IMR-90 (cell line): Measurements from ENCODE around the gene KRTAP12-4. TPM values are rescaled to one million over a fixed set of nuclear protein-coding genes. Genes with fewer than 3 reads are reported as not detected.

Experiments
- ATAC-seq: fragments of 200-7000 bp; cut with Tn5 transposase; 2 replicates; pipeline ENCODE4 v1.9.1; 2020; ENCODE audit warnings: low read depth, mild to moderate bottlenecking, moderate library complexity
- BruUV-seq: library from RNA; stranded (reverse); fragments of 400-500 nt; replicated peaks from 2 replicates; lab custom pipeline; 2021; lab: Mats Ljungman, UMichigan
- CTCF ChIA-PET: fragments of 300-600 bp; formaldehyde crosslinking; extraction: SDS; loops from one replicate; lab custom pipeline; 2021; ENCODE audit warnings: antibody characterized with exemption; lab: Yijun Ruan, JAX
- POLR2A ChIA-PET: fragments of 300-600 bp; sonication (Branson Sonifier 250); formaldehyde crosslinking; loops from one replicate; lab custom pipeline; 2022; ENCODE audit warnings: antibody characterized with exemption; ENCODE audit not compliant: unreplicated experiment; lab: Charles Lee
- DNase-seq: peaks from one replicate; pipeline ENCODE4 v3.0.0; 2013
- H2AFZ ChIP-seq: replicated peaks from 2 replicates; pipeline ENCODE3; 2013; ENCODE audit warnings: low read length, mild to moderate bottlenecking; ENCODE audit not compliant: poor library complexity
- H2AK5ac ChIP-seq: 2 replicates; pipeline ENCODE4 v1.6.1; 2013; ENCODE audit warnings: low read depth, low read length, inconsistent platforms
- H2AK9ac ChIP-seq: replicated peaks from 2 replicates; pipeline ENCODE3; 2013; ENCODE audit warnings: mild to moderate bottlenecking, low read depth, low read length, moderate library complexity; ENCODE audit not compliant: poor library complexity
- H2BK120ac ChIP-seq: 2 replicates; pipeline ENCODE4 v1.6.1; 2013; ENCODE audit warnings: low read depth, low read length, inconsistent platforms
- H2BK15ac ChIP-seq: 3 replicates; pipeline ENCODE4 v1.6.1; 2013; ENCODE audit warnings: low read depth, low read length, inconsistent platforms
- H2BK20ac ChIP-seq: 2 replicates; pipeline ENCODE4 v1.6.1; 2013; ENCODE audit warnings: low read depth, mild to moderate bottlenecking, inconsistent platforms, low read length, moderate library complexity
- H2BK5ac ChIP-seq: 2 replicates; pipeline ENCODE4 v1.6.1; 2013; ENCODE audit warnings: mild to moderate bottlenecking, low read depth, low read length, inconsistent platforms; ENCODE audit not compliant: poor library complexity, severe bottlenecking
- H3K14ac ChIP-seq: replicated peaks from 2 replicates; pipeline ENCODE4 v1.6.1; 2013; ENCODE audit warnings: low read depth, low read length, inconsistent platforms
- H3K18ac ChIP-seq: 2 replicates; pipeline ENCODE4 v1.6.1; 2013; ENCODE audit warnings: low read depth, low read length, control low read depth
- H3K23ac ChIP-seq: 2 replicates; pipeline ENCODE4 v1.6.1; 2013; ENCODE audit warnings: low read depth, low read length, inconsistent platforms
- H3K27ac ChIP-seq: 2 replicates; pipeline ENCODE4 v1.5.1; 2013; ENCODE audit warnings: mild to moderate bottlenecking, control low read depth, low read length; ENCODE audit not compliant: insufficient read depth
- H3K27me3 ChIP-seq: 2 replicates; pipeline ENCODE4 v1.6.1; 2013; ENCODE audit warnings: low read length; ENCODE audit not compliant: control insufficient read depth, insufficient read depth
- H3K36me3 ChIP-seq: 2 replicates; pipeline ENCODE4 v1.6.1; 2013; ENCODE audit warnings: low read length, mixed read lengths; ENCODE audit not compliant: control insufficient read depth, insufficient read depth
- H3K4ac ChIP-seq: 2 replicates; pipeline ENCODE4 v1.6.1; 2013; ENCODE audit warnings: low read depth, low read length, inconsistent platforms
- H3K4me1 ChIP-seq: 2 replicates; pipeline ENCODE4 v1.6.1; 2013; ENCODE audit warnings: low read length, mixed read lengths; ENCODE audit not compliant: control insufficient read depth, insufficient read depth
- H3K4me2 ChIP-seq: 2 replicates; pipeline ENCODE4 v1.6.1; 2013; ENCODE audit warnings: low read depth, mild to moderate bottlenecking, control low read depth, low read length, moderate library complexity
- H3K4me3 ChIP-seq: 2 replicates; pipeline ENCODE4 v1.5.1; 2013; ENCODE audit warnings: low read depth, mild to moderate bottlenecking, control low read depth, low read length, moderate library complexity; ENCODE audit not compliant: insufficient read depth
- H3K56ac ChIP-seq: 2 replicates; pipeline ENCODE4 v1.6.1; 2013; ENCODE audit warnings: low read length, inconsistent platforms; ENCODE audit not compliant: insufficient read depth; ENCODE audit errors: extremely low read depth
- H3K79me1 ChIP-seq, 2 experiments: 2 replicates each; pipeline ENCODE4 v1.6.1; 2013; ENCODE audit warnings: low read length in 2 of 2, inconsistent platforms in 1 of 2, low read depth in 1 of 2
- H3K9ac ChIP-seq: 2 replicates; pipeline ENCODE4 v1.6.1; 2013; ENCODE audit warnings: low read depth, low read length, control low read depth
- H3K9me1 ChIP-seq: 2 replicates; pipeline ENCODE4 v1.6.1; 2013; ENCODE audit warnings: low read length, inconsistent platforms; ENCODE audit not compliant: insufficient read depth
- H3K9me3 ChIP-seq: 2 replicates; pipeline ENCODE4 v1.6.1; 2013; ENCODE audit warnings: low read length; ENCODE audit not compliant: control insufficient read depth, insufficient read depth
- H4K20me1 ChIP-seq: 2 replicates; pipeline ENCODE4 v1.6.1; 2013; ENCODE audit warnings: low read length, inconsistent platforms; ENCODE audit not compliant: insufficient read depth
- H4K5ac ChIP-seq: 2 replicates; pipeline ENCODE4 v1.6.1; 2013; ENCODE audit warnings: mild to moderate bottlenecking, low read depth, low read length, control low read depth
- H4K8ac ChIP-seq, 2 experiments: 2 replicates each; pipeline ENCODE4 v1.6.1; 2013; ENCODE audit warnings: low read depth in 2 of 2, low read length in 2 of 2, control low read depth in 1 of 2, inconsistent platforms in 1 of 2
- H4K91ac ChIP-seq: 2 replicates; pipeline ENCODE4 v1.6.1; 2013; ENCODE audit warnings: low read depth, low read length, inconsistent platforms; ENCODE audit not compliant: insufficient read depth
- BHLHE40 ChIP-seq: fragments of 150-350 bp; IDR thresholded peaks from 2 replicates; pipeline ENCODE4 v1.6.1; 2016; ENCODE audit warnings: mild to moderate bottlenecking, low read depth, low read length
- CEBPB ChIP-seq: IDR thresholded peaks from 2 replicates; pipeline ENCODE4 v1.6.1; 2012; ENCODE audit warnings: low read depth, low read length, improper control_type of control experiment
- CHD1 ChIP-seq: IDR thresholded peaks from 2 replicates; pipeline ENCODE4 v1.6.1; 2012; ENCODE audit warnings: low read depth, low read length, improper control_type of control experiment
- CTCF ChIP-seq: conservative IDR thresholded peaks from 2 replicates; pipeline ENCODE4 v1.5.1; 2012; ENCODE audit warnings: mild to moderate bottlenecking, low read depth, low read length, improper control_type of control experiment
- ELK1 ChIP-seq: fragments of 150-350 bp; IDR thresholded peaks from 2 replicates; pipeline ENCODE4 v1.6.1; 2016; ENCODE audit warnings: low read depth, mild to moderate bottlenecking, low read length, moderate library complexity, borderline replicate concordance
- FOS ChIP-seq: fragments of 150-350 bp; IDR thresholded peaks from 2 replicates; pipeline ENCODE4 v1.6.1; 2016; ENCODE audit warnings: low read depth, low read length
- MAFK ChIP-seq: IDR thresholded peaks from 2 replicates; pipeline ENCODE4 v1.6.1; 2012; ENCODE audit warnings: low read depth, low read length, improper control_type of control experiment
- MAZ ChIP-seq: IDR thresholded peaks from 2 replicates; pipeline ENCODE4 v1.6.1; 2012; ENCODE audit warnings: low read depth, mild to moderate bottlenecking, low read length, improper control_type of control experiment, moderate library complexity, borderline replicate concordance
- MXI1 ChIP-seq: IDR thresholded peaks from 2 replicates; pipeline ENCODE4 v1.6.1; 2012; ENCODE audit warnings: low read depth, mild to moderate bottlenecking, low read length, moderate library complexity, borderline replicate concordance
- NFE2L2 ChIP-seq: fragments of 150-350 bp; IDR thresholded peaks from 2 replicates; pipeline ENCODE4 v1.6.1; 2016; ENCODE audit warnings: low read depth, mild to moderate bottlenecking, low read length
- POLR2A ChIP-seq: IDR thresholded peaks from 2 replicates; pipeline ENCODE4 v1.6.1; 2012; ENCODE audit warnings: mild to moderate bottlenecking, low read depth, low read length
- RAD21 ChIP-seq: IDR thresholded peaks from 2 replicates; pipeline ENCODE4 v1.6.1; 2012; ENCODE audit warnings: low read length, improper control_type of control experiment
- RCOR1 ChIP-seq: IDR thresholded peaks from 2 replicates; pipeline ENCODE4 v1.6.1; 2012; ENCODE audit warnings: mild to moderate bottlenecking, low read length, improper control_type of control experiment; ENCODE audit not compliant: insufficient replicate concordance
- RFX5 ChIP-seq: IDR thresholded peaks from 2 replicates; pipeline ENCODE4 v1.8.0; 2012; ENCODE audit warnings: low read depth, mild to moderate bottlenecking, low read length, moderate library complexity
- SMC3 ChIP-seq: fragments of 150-350 bp; IDR thresholded peaks from 2 replicates; pipeline ENCODE4 v1.6.1; 2016; ENCODE audit warnings: low read depth, mild to moderate bottlenecking, antibody characterized with exemption, low read length, moderate library complexity
- WGBS, 2 experiments: methylation state at CpG; one replicate each; pipeline versions ENCODE4 v1.1.5 to v1.1.7; 2013; ENCODE audit warnings: missing lambda C conversion rate in 2 of 2; ENCODE audit not compliant: insufficient read length in 1 of 2; ENCODE audit errors: extremely low coverage in 2 of 2; 5-methylcytosine and 5-hydroxymethylcytosine counted together
- dilution Hi-C: fragments of 300-500 bp; cut with HindIII; formaldehyde crosslinking; loops from one replicate; pipeline ENCODE4 v1.14.3; 2018; ENCODE audit warnings: low sequenced_read_pairs; ENCODE audit not compliant: unreplicated experiment
- in situ Hi-C: fragments of 300-500 bp; cut with MboI; formaldehyde crosslinking; loops from 3 replicates; pipeline ENCODE4 v1.14.3; 2019; ENCODE audit warnings: low sequenced_read_pairs, inconsistent platforms, mixed read lengths
- intact Hi-C: fragments of 100-400 bp; cut with micrococcal nuclease; formaldehyde crosslinking; loops from 2 replicates; pipeline ENCODE4 v1.10.0; 2022
- polyA plus RNA-seq, 3 experiments: library from polyadenylated mRNA; depleted of rRNA; stranded (reverse); fragments of >200 nt; gene quantifications; 2 replicates each; pipeline ENCODE4 v1.2.3, GENCODE V29; 2012; ENCODE audit warnings: low replicate concordance in 1 of 3
- total RNA-seq: library from RNA; depleted of rRNA; stranded (reverse); fragments of >200 nt; gene quantifications from 2 replicates; pipeline ENCODE4 v1.2.3, GENCODE V29; 2012
- TF ChIP-seq, protein P1 (sequence below): fragments of 150-350 bp; IDR thresholded peaks from 2 replicates; pipeline ENCODE4 v1.6.1; 2017; ENCODE audit warnings: mild to moderate bottlenecking, antibody characterized with exemption, low read length, low read depth

Gene KRTAP12-4
- total and polyA plus RNA-seq, 2 of the 4 experiments (the other 2 are of a cell fraction), result not detected

DNA sequence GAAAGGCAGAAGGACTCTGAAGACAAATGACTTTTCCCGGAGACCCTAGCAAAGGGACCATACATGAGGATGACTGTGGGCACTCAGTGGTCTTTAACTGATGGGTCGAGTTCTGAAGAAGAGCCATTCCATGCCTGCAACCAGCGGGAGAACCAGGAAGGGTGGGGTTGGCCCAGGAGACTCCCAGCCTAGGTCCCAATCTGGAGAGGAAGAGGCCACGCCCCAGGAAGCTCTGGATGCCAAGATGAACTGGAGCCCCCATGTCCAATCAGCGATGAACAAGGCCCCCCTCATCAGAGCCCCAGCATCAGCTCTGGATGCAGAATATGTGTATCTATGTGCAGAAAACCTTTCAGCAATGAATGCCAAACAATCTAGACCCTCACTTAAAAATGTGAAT lies 13.7 kb downstream of the KRTAP12-4 start:
- ChIA-PET CTCF (no interaction called here), POLR2A (no interaction called here)
- dilution Hi-C loops (no loop called here), intact Hi-C loops (no loop called here), in situ Hi-C loops (no loop called here)
- Histone ChIP-seq H3K4me2 (no peak overlapping the region), H2AK9ac (no peak overlapping the region), H4K5ac (no peak overlapping the region), H3K23ac (no peak overlapping the region), H4K91ac (no peak overlapping the region), H3K4me3 (no peak overlapping the region), H3K9ac (no peak overlapping the region), H3K9me1 (no peaks in the 10 kb centered on the region), H3K18ac (no peak overlapping the region), H3K36me3 (no peaks in the 10 kb centered on the region), H3K56ac (no peak overlapping the region), H3K27me3 (no peaks in the 10 kb centered on the region; the same call in 1 of the 2 replicates), H2BK15ac (no peak overlapping the region), H2BK120ac (no peak overlapping the region), H3K9me3 (peaks cover 10% of the 10 kb centered on the region), H3K14ac (no peak overlapping the region), H2BK20ac (no peak overlapping the region), H3K27ac (no peak overlapping the region), H4K20me1 (no peaks in the 10 kb centered on the region), H2BK5ac (no peak overlapping the region), H4K8ac (no peak overlapping the region), H3K4ac (no peak overlapping the region), H2AFZ (no peak overlapping the region), H3K4me1 (no peaks in the 10 kb centered on the region), H2AK5ac (no peak overlapping the region), H3K79me1 (no peaks in the 10 kb centered on the region)
- DNase-seq, result no peak
- no TSS peak for BruUV-seq
- ATAC-seq, result no peak
- TF ChIP-seq RAD21, result no peak
- no peak for TF ChIP-seq RCOR1
- TF ChIP-seq CHD1, result no peak
- TF ChIP-seq NFE2L2, result no peak
- TF ChIP-seq FOS, result no peak
- TF ChIP-seq, protein P1, sequence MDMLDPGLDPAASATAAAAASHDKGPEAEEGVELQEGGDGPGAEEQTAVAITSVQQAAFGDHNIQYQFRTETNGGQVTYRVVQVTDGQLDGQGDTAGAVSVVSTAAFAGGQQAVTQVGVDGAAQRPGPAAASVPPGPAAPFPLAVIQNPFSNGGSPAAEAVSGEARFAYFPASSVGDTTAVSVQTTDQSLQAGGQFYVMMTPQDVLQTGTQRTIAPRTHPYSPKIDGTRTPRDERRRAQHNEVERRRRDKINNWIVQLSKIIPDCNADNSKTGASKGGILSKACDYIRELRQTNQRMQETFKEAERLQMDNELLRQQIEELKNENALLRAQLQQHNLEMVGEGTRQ, result no peak
- no peak for TF ChIP-seq BHLHE40
- TF ChIP-seq RFX5, result no peak
- TF ChIP-seq CEBPB, result no peak
- TF ChIP-seq ELK1, result no peak
- no peak for TF ChIP-seq POLR2A
- no peak for TF ChIP-seq CTCF
- no peak for TF ChIP-seq SMC3
- no peak for TF ChIP-seq MAFK
- no peak for TF ChIP-seq MAZ
- TF ChIP-seq MXI1, result no peak
- 83% methylated on average over 2 of the region's 5 CpGs; no CpG with 5 or more reads in 1 of the 2 experiments for WGBS, 2 experiments
